Measurements from ENCODE around the gene SRPRB.

- TF ChIP-seq CTCF (IDR thresholded peaks at IDR 0.05) (no peak), GABPA (IDR thresholded peaks at IDR 0.05; ENCODE audit: low read depth) (no peak), JUND (IDR thresholded peaks at IDR 0.05) (no peak), MAX (IDR thresholded peaks at IDR 0.05; ENCODE audit: low read depth) (no peak), EP300 (IDR thresholded peaks at IDR 0.05; ENCODE audit: borderline replicate concordance in 1 of 2, low read depth in 1 of 2, low read length in 1 of 2) (no peak), TCF12 (IDR thresholded peaks at IDR 0.05) (no peak), SIN3A (IDR thresholded peaks at IDR 0.05; ENCODE audit: borderline replicate concordance, low read depth, low read length) (no peak), FOXM1 (IDR thresholded peaks at IDR 0.05; ENCODE audit: low read depth) (no peak), POLR2AphosphoS5 (IDR thresholded peaks at IDR 0.05; ENCODE audit: low read depth, low read length) (no peak), YY1 (IDR thresholded peaks at IDR 0.05; ENCODE audit: low read depth) (no peak), REST (IDR thresholded peaks at IDR 0.05; ENCODE audit: low read depth, low read length) (no peak)
Measured at GRCh38 chr3:133757701-133758567, 47.7 kb upstream of the SRPRB start.

Measured in SK-N-SH (cell line).